Measurements from ENCODE around the gene AFAP1.
A peak's percentile ranks its signal among the peaks of the same experiment; 100 is the strongest.

AFAP1 gene

DNA sequence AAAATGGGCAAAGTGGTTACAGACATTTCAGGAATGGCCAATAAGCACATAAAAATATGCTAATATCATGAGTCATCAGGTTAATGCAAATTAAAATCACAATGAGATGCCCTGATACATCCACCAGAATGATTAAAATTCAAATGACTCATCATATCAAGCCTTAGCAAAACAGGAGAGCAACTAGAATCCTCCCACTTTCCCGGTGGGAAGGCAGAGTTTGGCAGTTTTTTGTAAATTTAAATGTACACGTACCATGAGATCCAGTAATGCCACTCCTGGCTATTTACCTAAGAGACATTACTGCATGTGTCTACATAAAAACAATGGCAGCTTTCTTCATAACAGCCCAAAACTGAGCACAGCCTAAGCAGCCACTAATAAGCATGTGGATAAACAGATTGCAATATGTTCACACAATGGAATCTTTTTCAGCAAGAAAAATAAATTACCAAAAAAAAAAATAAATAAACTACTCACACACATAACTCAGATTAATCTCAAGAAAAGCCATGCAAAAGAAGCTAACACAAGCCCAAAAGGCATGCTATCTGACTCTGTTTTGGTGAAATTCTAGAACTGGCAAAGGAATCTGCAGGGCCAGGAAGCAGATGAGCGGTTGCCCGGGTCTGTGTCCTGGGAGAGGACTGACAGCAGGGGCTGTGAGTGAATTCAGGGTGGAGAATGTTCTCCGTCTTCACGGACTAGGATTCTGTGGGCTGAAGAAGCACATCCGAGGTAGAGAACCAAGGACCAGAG, 48.8 kb downstream of the AFAP1 start:
- no peak for DNase-seq

GRCh38 chr4:7887436-7887835, 52.2 kb downstream of the AFAP1 start:
- DNase-seq = no peak

DNA sequence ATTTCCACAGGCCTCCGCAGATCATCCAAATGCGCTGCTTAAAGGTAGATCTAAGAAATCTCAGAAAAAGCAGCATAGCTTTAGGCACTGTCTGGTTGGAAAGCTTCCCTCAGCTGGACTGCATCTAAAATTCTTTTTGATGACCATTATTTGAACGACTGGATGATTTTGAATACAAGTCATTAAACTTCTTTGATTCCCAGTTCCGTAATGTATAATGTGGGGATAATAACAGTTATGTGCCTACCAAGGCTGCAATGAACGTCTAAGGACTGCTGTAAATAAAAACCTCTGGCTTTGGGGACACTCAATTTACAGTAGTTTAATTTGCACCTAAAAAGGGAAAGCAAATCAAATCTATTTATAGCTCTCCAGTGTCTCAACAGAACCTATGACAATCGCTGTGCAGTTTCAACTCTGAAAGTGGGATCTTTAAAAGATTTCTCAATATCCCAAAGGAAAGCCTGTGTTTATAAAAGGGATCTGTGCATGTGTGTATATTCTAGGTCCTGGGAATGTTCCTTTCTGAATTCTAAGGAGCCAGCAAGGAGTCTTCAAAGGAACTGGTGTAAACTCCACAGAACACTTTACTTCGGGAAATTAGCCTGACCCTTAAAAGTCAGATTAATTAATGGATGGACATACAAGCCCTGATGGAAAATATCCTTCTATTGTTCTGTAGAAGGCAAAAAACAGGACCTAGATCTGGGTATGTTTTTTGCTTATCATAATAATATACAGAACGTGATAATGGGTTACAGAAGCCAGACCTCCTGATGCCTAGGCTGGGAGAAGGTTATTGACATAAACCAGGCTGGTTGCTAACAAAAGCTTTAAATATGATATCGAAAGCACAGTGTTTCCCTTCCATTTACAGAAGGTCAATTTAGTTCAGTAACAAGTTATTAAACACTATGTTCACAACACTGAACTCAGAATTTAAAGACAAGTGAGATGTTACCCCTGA, 53.4 kb downstream of the AFAP1 start:
- DNase-seq = no peak

DNA sequence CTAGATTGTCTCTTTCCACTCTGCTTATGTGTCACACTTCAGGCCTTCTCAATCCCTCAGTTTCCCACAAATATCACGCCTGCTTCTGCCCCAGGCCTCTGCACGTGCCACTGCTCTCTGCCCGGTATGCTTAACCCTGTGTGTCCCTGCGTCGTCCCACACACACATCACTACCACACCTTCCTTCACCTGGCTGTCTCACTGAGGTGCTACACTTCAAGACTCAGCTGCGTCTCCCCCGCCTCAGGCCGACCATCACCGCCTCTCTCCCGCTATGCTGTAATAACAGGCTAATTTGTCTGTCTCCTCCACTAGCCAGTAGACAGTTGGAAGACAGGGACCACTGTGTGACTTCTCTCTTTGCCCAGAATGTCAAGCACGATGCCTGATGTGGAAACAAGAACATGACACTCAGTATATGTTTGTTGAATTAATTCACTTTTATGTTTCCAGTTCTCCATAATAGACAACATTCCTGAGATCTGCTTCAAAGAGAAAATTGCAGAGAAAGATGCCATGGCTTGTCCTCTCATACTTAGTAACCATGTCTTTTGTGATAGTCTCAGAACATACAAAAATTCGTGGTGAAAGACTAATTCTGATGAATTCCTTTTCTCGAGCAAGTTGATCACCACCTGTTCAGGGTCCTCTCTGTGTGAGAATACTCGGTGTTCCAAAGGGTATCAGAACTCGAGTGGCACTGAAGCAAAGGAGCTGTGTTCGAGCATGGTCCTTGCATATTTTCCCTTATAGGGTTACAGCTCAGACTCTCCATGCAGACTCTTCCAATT, 54.2 kb downstream of the AFAP1 start:
- no peak for DNase-seq

- DNase-seq = no peak
These were observed 59.0 kb downstream of the AFAP1 start for GRCh38 chr4:7880683-7881082.

- no peak for DNase-seq
These were observed 60.5 kb downstream of the AFAP1 start for GRCh38 chr4:7879127-7879526.

DNA sequence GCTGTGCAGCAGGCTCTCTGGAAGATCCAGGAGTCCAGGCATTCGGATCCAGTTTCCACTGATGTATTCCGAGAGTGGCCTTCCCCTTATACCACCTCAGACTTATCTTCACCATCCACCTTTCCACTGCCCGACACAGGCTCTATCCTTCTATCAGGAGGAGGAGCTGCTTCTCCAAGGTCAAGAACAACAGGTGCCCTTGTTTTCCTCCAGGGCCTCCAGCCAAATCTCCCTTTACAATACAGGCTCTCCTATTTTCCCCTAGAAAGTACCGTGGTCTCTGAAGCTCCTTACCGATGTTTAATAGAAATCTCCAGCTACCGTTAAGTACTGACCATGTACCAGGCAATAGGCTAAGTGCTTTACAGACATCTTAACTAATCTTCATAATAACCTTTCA, 61.3 kb downstream of the AFAP1 start:
- no peak for DNase-seq

GRCh38 chr4:7877176-7877575, 62.5 kb downstream of the AFAP1 start:
- DNase-seq = no peak

GRCh38 chr4:7876201-7876875, 63.3 kb downstream of the AFAP1 start:
- no peak for DNase-seq

DNA sequence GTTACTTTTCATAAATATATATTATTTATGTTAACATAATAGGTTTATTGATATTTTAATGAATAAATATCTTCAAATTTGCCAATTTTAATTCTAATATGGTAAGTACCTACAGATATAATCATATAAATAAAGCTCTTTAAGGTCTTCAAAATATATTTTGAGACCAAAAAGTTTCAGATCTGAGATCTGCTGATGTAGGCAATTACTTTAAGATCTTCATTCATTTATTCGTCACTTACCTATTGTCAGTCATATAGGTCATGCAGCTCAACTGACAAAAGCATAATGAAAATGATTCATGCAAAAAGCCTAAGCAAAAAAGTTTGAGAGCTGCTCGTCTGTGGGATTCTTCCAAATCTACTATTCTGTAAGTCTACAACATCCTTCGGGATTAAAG, 64.8 kb downstream of the AFAP1 start:
- DNase-seq = no peak

GRCh38 chr4:7873881-7874280, 65.8 kb downstream of the AFAP1 start:
- DNase-seq = no peak

DNA sequence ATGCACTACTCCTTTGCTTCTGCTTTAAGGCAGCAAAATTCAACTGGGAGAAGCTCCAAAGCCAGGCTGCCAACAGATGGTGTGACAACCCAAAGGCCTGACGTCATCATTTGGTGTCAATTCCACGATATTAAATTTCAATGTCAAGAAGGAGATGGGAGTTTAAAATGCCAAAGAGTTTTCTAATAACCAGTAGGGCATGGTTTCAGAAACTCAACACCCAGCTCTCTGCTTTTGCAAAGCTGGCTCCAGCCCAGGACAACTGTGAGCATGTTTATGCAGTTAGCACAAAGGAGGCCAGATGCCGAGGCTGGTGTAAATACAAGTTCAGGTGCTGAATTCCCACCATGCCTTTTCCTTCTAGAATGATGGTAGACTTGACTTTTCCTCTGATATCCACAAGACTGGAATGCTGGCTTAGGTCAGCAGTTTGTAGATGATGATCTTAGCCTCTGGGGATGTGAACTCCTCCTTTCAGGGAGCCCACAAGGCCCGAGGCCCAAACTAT, 67.3 kb downstream of the AFAP1 start:
- DNase-seq = peak in 1 of 2 donors; percentile 50

GRCh38 chr4:7871356-7871755, 68.3 kb downstream of the AFAP1 start:
- no peak for DNase-seq

DNA sequence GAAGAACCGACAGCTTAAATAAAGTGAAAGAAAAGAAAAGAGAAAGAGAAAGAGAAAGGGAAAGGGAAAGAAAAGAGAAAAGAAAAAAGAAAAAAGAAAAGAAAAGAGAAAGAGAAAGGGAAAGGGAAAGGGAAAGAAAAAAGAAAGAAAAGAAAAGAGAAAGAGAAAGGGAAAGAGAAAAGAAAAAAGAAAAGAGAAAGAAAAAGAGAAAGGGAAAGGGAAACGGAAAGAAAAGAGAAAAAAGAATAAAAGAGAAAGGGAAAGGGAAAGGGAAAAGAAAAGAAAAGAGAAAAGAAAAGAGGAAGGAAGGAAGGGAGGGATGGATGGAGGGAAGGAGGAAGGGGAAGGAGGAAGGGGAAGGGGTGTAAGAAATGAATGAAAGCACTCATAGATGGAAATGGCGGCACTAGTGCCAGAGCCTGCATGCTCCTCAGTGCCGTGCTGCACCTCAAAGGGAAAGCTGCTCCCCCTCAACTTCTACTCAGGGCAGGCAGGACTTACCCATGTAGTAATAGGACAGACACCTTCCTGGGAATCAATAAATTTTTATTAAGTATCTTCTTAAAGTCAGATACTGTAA, 70.7 kb downstream of the AFAP1 start:
- DNase-seq = no peak

DNA sequence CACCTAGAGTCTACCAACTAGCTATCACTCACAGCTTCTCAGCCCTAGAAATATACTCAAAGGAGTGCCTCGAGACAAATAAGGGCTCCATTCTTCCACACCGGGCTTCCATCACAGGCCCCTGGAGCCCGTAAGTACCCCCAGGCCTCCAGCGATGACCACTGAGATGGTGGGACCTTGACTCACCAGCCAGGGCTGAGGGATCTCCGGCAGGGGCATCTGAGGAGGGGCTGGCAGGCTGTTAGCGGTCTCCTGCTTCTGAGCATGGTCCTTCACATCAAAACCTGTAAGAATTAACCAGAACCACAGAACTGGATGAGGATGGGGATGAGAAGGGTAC, 71.3 kb downstream of the AFAP1 start:
- no peak for DNase-seq

GRCh38 chr4:7867701-7868435, 71.8 kb downstream of the AFAP1 start:
- DNase-seq = no peak

GRCh38 chr4:7867191-7867590, 72.5 kb downstream of the AFAP1 start:
- DNase-seq = no peak

- DNase-seq = no peak
These were observed 74.1 kb downstream of the AFAP1 start for GRCh38 chr4:7865533-7865932.

DNA sequence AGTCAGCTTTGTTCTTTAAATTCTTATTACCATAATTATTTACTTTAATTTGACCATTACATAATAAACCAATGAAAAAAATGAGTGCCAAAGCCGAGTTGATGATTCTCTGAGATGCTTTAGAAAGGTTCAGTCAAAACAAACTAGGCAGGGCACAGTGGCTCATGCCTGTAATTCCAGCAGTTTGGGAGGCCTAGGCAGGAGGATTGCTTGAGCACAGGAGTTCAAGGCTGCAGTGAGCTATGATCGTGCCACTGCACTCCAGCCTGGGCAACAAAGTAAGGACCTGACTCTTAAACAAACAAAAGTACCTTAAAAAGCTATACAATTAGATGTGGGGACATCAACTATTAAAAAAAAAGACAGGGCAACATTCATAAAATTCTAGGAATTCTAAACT, 75.0 kb downstream of the AFAP1 start:
- no peak for DNase-seq

DNA sequence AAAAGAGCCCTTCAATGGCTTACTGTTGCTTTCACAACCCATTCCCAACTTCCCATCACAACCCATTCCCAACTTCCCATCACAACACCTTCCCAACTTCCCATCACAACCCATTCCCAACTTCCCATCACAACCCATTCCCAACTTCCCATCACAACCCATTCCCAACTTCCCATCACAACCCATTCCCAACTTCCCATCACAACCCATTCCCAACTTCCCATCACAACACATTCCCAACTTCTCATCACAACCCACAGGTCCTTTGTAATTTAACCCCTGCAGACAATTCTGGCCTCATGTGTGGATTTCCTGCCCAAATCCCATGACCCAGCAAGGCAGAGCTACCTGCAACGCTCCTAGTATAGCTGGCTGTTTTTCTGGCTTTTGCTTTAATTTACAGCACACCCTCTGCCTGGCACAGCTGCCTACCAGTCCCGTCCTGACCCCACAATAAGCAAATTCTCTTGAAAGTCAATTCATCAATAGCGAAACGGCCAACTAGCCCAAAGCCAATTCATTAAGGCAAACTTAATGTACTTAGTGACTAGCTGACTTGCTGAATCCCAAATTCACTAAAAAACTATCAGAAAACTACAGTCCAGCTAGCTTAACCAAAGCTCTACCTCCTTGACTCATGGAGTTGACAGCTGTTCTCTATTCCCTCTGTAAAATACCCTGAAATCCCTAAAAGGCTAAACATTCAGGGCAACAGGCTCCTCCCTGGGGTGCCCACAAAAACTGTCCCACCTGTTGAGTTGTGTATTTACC, 75.6 kb downstream of the AFAP1 start:
- no peak for DNase-seq
